ENCODE results near the gene ZRANB1.

DNA sequence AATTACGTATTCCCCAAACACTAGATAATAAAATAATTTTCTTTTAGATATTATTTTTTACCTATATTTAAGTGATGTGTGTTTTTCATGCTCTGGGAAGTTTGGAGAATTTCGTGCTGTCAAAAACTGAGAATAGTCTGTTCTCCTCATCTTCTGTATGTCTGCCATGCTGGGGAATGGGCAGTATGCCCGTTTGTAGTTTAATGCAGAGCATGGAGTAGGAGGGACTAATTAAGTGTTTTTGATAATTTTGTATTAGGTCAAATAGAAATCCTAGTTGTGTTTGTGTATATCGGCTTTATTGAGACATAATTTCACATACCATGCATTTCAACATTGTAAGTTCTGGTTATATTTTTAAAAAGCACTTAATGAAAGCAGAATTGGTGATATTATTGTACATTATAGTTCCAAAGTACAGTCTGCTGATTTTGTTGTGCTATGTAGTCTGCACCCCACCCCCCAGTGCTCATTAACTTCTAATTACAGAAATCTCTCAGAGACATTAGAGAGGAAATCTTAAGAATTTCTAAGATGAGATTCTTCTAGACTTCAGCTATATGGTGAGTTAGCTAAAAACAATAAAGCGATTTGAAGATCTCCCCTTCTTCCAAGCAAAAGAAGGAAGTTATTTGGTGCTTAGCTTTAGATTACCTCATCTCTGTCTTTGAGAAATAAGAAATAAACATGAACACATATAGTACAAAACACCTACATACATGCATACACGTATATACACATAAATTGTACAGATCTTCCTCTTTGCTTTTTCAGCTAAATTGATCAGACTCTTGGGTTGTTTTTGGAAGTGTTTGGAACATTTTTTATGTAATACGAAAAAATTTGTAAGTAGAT lies 22.2 kb downstream of the ZRANB1 start:
- TF ChIP-seq, protein P1, sequence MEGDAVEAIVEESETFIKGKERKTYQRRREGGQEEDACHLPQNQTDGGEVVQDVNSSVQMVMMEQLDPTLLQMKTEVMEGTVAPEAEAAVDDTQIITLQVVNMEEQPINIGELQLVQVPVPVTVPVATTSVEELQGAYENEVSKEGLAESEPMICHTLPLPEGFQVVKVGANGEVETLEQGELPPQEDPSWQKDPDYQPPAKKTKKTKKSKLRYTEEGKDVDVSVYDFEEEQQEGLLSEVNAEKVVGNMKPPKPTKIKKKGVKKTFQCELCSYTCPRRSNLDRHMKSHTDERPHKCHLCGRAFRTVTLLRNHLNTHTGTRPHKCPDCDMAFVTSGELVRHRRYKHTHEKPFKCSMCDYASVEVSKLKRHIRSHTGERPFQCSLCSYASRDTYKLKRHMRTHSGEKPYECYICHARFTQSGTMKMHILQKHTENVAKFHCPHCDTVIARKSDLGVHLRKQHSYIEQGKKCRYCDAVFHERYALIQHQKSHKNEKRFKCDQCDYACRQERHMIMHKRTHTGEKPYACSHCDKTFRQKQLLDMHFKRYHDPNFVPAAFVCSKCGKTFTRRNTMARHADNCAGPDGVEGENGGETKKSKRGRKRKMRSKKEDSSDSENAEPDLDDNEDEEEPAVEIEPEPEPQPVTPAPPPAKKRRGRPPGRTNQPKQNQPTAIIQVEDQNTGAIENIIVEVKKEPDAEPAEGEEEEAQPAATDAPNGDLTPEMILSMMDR (IDR thresholded peaks at IDR 0.05; ENCODE audit: low read length) = no peak
- TF ChIP-seq EZH2 (IDR thresholded peaks at IDR 0.05; ENCODE audit: borderline replicate concordance, low read length) = no peak

All from OCI-LY1 (cell line).